BJ (cell line): ENCODE measurements around the gene COL1A1. TPM values are rescaled to one million over a fixed set of nuclear protein-coding genes. Genes with fewer than 3 reads are reported as not detected.

Source experiments
- CTCF ChIA-PET: fragments of 350-600 bp; formaldehyde crosslinking; extraction: SDS; loops from one replicate; lab custom pipeline; 2021; ENCODE audit warnings: antibody characterized with exemption, inconsistent platforms; lab: Yijun Ruan, JAX
- POLR2A ChIA-PET: fragments of 300-600 bp; sonication (Branson Sonifier 250); formaldehyde crosslinking; extraction: SDS; loops from one replicate; lab custom pipeline; 2021; ENCODE audit warnings: antibody characterized with exemption; lab: Charles Lee
- DNase-seq: peaks from one replicate; pipeline ENCODE4 v3.0.0-alpha.2; 2011; ENCODE audit warnings: low read depth
- H3K27me3 ChIP-seq: 2 replicates; pipeline ENCODE4 v1.6.0; 2011; ENCODE audit warnings: low read length; ENCODE audit not compliant: control insufficient read depth, insufficient read depth
- H3K36me3 ChIP-seq: 2 replicates; pipeline ENCODE4 v1.5.1; 2011; ENCODE audit warnings: low read length; ENCODE audit not compliant: control insufficient read depth, insufficient read depth
- H3K4me3 ChIP-seq: 2 replicates; pipeline ENCODE4 v1.5.1; 2011; ENCODE audit warnings: low read depth, mild to moderate bottlenecking, control low read depth, low read length
- CTCF ChIP-seq: IDR thresholded peaks from 2 replicates; pipeline ENCODE4 v1.5.1; 2011; ENCODE audit warnings: low read depth, mild to moderate bottlenecking, control low read depth, inconsistent platforms, low read length, moderate library complexity; ENCODE audit not compliant: insufficient read depth
- polyA plus RNA-seq: library from polyadenylated mRNA; depleted of rRNA; stranded (reverse); fragments of >200 nt; gene quantifications from 2 replicates; pipeline ENCODE4 v1.2.3, GENCODE V29; 2011

The COL1A1 gene
- polyA plus RNA-seq, 1 experiment: 2,161 TPM

DNA sequence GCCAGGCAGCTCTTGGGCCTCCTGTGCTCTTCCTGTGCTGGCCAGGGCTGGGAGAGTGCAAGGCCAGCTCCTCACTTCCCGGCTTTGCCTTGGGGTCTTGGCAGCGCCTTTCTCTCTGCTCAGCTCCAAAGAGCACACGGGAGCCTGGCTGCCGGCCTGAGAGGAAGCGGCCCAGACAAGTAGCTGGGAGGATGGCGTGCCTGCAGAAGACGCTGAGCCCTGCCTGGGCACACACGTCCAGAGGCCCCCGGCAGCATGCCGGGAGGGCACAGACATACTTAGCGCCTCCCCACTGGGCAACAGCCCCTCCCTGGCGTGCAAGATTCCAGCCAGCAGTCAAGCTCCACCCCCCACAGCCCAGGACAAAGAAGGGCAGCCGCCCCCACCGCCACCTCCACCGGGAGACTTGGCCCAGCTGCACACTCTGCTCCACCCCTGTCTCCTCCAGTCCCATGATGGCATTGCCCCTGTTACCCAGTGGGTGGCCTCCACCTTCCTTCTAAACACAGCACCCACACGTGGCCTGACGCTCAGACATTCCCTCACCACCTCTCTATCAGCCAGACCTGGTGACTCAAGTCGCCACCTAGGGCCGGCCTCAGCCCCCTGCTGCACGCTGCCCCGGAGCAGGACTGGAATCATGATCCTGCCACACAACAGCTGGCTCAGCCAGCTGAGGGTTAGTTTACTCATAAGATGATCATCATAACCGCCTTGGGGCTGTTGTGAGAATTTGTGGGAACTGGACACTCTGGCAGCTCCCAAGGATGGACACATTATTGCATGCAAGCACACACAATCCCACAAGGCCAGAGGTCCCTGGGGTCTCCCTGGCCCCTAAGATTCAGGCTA, 23.2 kb downstream of the COL1A1 start:
- POLR2A ChIA-PET: interaction anchor here (0.6 to 3.4 kb wide), 11 partner anchors 13 to 114 kb away, joined by 3 to 34 read pairs (median 4); partner anchors contain the start of gene COL1A1

DNA sequence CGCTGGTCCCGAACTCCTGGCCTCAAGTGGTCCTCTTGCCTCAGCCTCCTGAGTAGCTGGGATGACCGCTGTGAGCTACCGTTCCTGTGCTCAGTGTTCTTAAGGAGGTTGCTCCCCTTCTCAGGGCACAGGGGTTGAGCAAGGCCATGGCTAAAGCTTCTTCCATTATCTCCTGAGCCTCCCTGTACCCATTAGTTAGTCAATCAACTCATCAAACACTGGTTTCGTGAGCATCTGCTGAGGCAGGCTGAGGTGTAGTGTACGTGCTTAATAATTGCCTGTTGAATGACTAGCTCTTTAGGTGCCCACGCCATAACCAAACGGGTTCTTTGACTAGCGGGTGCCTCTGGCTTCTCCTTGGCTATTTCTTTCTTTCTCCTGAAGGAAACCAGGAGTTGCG, 24.0 kb downstream of the COL1A1 start:
- ChIA-PET POLR2A (interaction anchor here (1.2 to 3.4 kb wide), 6 partner anchors 14 to 93 kb away, joined by 3 to 34 read pairs (median 4); partner anchors contain the start of gene COL1A1), CTCF (interaction anchor here (0.5 to 4.0 kb wide), 15 partner anchors 8 to 139 kb away, joined by 3 to 112 read pairs (median 7); partner anchors contain the start of genes COL1A1, PPP1R9B, SGCA and TMEM92)

More for the DNA sequence above, 23.2 kb downstream of the COL1A1 start:
- no peaks in the 10 kb centered on the region for H3K27me3 ChIP-seq
- CTCF ChIA-PET: interaction anchor here (0.5 to 4.0 kb wide), 21 partner anchors 9 to 138 kb away, joined by 3 to 112 read pairs (median 5); partner anchors contain the start of genes COL1A1, PPP1R9B, SGCA and TMEM92
- peaks cover 4% of the 10 kb centered on the region; the same call in 1 of the 2 replicates for H3K36me3 ChIP-seq
- peak; percentile 69 for TF ChIP-seq CTCF
- no peak overlapping the region for H3K4me3 ChIP-seq
- DNase-seq: peak; percentile 93

DNA sequence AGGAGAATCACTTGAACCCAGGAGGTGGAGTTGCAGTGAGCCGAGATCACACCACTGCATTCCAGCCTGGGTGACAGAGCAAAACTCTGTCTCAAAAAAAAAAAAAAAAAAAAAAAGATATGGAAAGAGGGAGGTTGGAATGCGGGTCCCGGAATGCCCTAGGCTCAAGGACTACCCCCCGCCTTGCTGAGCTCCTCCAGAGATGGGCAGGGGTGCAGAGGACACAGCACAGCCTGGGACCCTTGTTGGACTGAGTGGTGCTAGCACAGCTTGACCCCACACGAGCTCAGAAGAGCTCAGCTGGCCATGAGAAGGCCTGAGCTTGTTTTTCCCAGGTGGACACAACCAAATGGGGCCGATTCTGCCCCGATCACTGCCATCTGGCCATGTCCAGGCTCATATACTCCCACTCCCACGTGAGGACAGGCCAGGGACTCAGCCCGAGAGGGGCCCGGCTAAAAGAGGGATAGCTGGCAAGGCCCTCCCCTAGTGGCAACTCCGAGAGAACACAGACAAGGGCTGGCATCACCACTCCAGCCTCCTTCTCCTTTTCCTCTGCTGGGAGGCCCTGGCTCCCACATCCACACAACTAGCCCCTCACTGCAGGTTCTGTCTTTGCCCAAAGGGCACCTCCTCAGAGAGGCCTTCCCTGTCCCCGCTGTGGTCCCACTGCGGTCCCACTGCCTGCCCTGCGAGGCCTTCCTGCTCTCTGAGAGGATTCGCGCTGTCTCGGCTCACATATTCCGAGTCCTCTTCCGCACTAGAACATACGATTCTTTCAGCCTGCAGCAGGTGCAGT, 24.7 kb downstream of the COL1A1 start:
- POLR2A ChIA-PET: interaction anchor here (0.5 to 3.4 kb wide), 4 partner anchors 21 to 34 kb away, joined by 4 to 34 read pairs (median 4); partner anchors contain the start of gene COL1A1
- no peak for DNase-seq

More for the DNA sequence above, 24.0 kb downstream of the COL1A1 start:
- no peak overlapping the region for H3K4me3 ChIP-seq
- no peak for DNase-seq
- H3K27me3 ChIP-seq: no peaks in the 10 kb centered on the region
- peaks cover 4% of the 10 kb centered on the region; the same call in 1 of the 2 replicates for H3K36me3 ChIP-seq
- TF ChIP-seq CTCF: no peak

DNA sequence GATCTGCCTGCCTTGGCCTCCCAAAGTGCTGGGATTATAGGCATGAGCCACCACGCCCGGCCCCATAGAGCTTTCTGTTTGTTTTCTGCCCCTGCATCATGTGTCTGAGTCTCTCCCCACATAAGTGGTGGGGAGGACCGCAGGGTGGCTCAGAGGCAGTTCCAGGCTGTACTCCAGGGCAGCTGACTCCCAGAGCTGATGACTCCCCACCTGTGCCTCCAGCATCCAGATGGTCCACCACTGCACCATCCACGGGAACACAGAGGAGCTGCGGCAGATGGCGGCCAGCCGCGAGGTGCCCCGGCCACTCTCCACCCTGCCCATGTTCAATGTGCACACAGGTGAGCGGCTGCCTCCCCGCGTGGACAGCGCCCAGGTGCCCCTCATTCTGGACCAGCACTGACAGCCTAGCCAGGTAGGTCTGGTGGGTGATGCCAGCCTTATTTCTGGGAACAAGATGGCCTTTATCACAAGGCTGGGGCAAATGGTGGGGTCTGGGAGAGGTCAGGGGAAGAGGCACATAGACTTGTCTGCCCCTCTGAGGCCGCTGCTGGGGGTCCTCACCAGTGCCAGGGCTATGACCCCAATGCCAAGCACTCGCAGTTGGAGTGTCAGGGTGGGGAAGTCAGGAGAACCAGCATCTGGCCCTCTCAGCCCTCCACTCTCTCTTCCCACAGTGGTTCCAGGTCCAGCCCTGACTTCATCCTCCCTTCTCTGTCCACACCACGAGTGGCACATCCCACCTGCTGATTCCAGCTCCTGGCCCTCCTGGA, 26.2 kb downstream of the COL1A1 start:
- no peak for TF ChIP-seq CTCF
- DNase-seq: no peak
- CTCF ChIA-PET: interaction anchor here (1.0 to 8.5 kb wide), 4 partner anchors 14 to 99 kb away, joined by 3 to 146 read pairs (median 58); partner anchors contain the start of genes PPP1R9B and TMEM92
- POLR2A ChIA-PET: no interaction called here
- H3K27me3 ChIP-seq: no peaks in the 10 kb centered on the region
- no peak overlapping the region for H3K4me3 ChIP-seq
- H3K36me3 ChIP-seq: peaks cover 4% of the 10 kb centered on the region; the same call in 1 of the 2 replicates

More for the DNA sequence above, 24.7 kb downstream of the COL1A1 start:
- CTCF ChIA-PET: interaction anchor here (0.6 to 4.0 kb wide), 11 partner anchors 7 to 139 kb away, joined by 3 to 112 read pairs (median 16); partner anchors contain the start of genes COL1A1 and TMEM92
- Histone ChIP-seq H3K4me3 (no peak overlapping the region), H3K36me3 (peaks cover 4% of the 10 kb centered on the region; the same call in 1 of the 2 replicates), H3K27me3 (no peaks in the 10 kb centered on the region)
- no peak for TF ChIP-seq CTCF
